WTC11 (cell line): ENCODE results near the gene SENP7. TPM values are rescaled to one million over a fixed set of nuclear protein-coding genes. Genes with fewer than 3 reads are reported as not detected.

Experiments used
- ATAC-seq: fragments of 200-7000 bp; cut with Tn5 transposase; 2 replicates; pipeline ENCODE4 v1.10.0; 2021; ENCODE audit warnings: mild to moderate bottlenecking, moderate library complexity
- CTCF ChIA-PET: fragments of 300-600 bp; sonication (Branson Sonifier 250); formaldehyde crosslinking; loops from one replicate; lab custom pipeline; 2021; ENCODE audit warnings: antibody characterized with exemption; lab: Charles Lee
- POLR2A ChIA-PET: fragments of 350-600 bp; sonication (Branson Sonifier 250); formaldehyde crosslinking; loops from one replicate; lab custom pipeline; 2021; ENCODE audit warnings: antibody characterized with exemption; lab: Charles Lee
- DNase-seq: peaks from one replicate; pipeline ENCODE4 v3.0.0; 2021; ENCODE audit warnings: low spot score
- H3K27ac Mint-ChIP-seq: 2 replicates; pipeline ENCODE4 v1.8.0; 2021; ENCODE audit warnings: mixed read lengths
- H3K27me3 Mint-ChIP-seq: 2 replicates; pipeline ENCODE4 v1.8.0; 2021; ENCODE audit warnings: low read depth, mild to moderate bottlenecking, moderate library complexity, mixed read lengths
- H3K36me3 Mint-ChIP-seq: 2 replicates; pipeline ENCODE4 v1.8.0; 2021; ENCODE audit warnings: mixed read lengths
- H3K4me1 Mint-ChIP-seq: 2 replicates; pipeline ENCODE4 v1.8.0; 2022; ENCODE audit warnings: mixed read lengths
- H3K4me3 Mint-ChIP-seq: 2 replicates; pipeline ENCODE4 v1.8.0; 2021; ENCODE audit warnings: mild to moderate bottlenecking, moderate library complexity, mixed read lengths
- H3K9me3 Mint-ChIP-seq: 2 replicates; pipeline ENCODE4 v1.8.0; 2021; ENCODE audit warnings: mixed read lengths
- CDX4 ChIP-seq: fragments of 250-450 bp; sonication (Bioruptor Pico); IDR thresholded peaks from 2 replicates; pipeline ENCODE4 v1.9.0; 2021; ENCODE audit warnings: moderate library complexity, mild to moderate bottlenecking, inconsistent platforms, borderline replicate concordance
- CREM ChIP-seq: sonication (generic); formaldehyde crosslinking; IDR thresholded peaks from 2 replicates; pipeline ENCODE4 v1.8.1; 2022; ENCODE audit warnings: mild to moderate bottlenecking, missing genetic modification reagents, moderate library complexity
- GRHL2 ChIP-seq: fragments of 250-450 bp; sonication (Bioruptor Pico); IDR thresholded peaks from 2 replicates; pipeline ENCODE4 v1.8.0; 2022; ENCODE audit warnings: mild to moderate bottlenecking, moderate library complexity; ENCODE audit not compliant: insufficient replicate concordance, severe bottlenecking
- KAT7 ChIP-seq: sonication (generic); formaldehyde crosslinking; IDR thresholded peaks from 2 replicates; pipeline ENCODE4 v1.8.1; 2023; ENCODE audit warnings: missing genetic modification reagents, mild to moderate bottlenecking, borderline replicate concordance
- NFATC4 ChIP-seq: fragments of 250-450 bp; sonication (Bioruptor Pico); IDR thresholded peaks from 2 replicates; pipeline ENCODE4 v1.9.0; 2021; ENCODE audit warnings: mild to moderate bottlenecking
- OVOL2 ChIP-seq: fragments of 250-450 bp; sonication (Bioruptor Pico); IDR thresholded peaks from 2 replicates; pipeline ENCODE4 v1.9.0; 2021; ENCODE audit warnings: mild to moderate bottlenecking, borderline replicate concordance
- PRRX2 ChIP-seq: fragments of 250-450 bp; sonication (Bioruptor Pico); IDR thresholded peaks from 2 replicates; pipeline ENCODE4 v1.8.0; 2021; ENCODE audit warnings: mild to moderate bottlenecking
- SMAD3 ChIP-seq: sonication (generic); formaldehyde crosslinking; IDR thresholded peaks from 2 replicates; pipeline ENCODE4 v1.8.0; 2022; ENCODE audit warnings: missing genetic modification reagents, mild to moderate bottlenecking, borderline replicate concordance
- SMAD4 ChIP-seq: sonication (generic); formaldehyde crosslinking; IDR thresholded peaks from 2 replicates; pipeline ENCODE4 v1.8.0; 2022; ENCODE audit warnings: mild to moderate bottlenecking, missing genetic modification reagents
- SOX15 ChIP-seq: fragments of 250-450 bp; sonication (Bioruptor Pico); IDR thresholded peaks from 2 replicates; pipeline ENCODE4 v1.9.0; 2021; ENCODE audit warnings: mild to moderate bottlenecking
- TEAD4 ChIP-seq: sonication (generic); formaldehyde crosslinking; IDR thresholded peaks from 2 replicates; pipeline ENCODE4 v1.8.0; 2022; ENCODE audit warnings: mild to moderate bottlenecking, missing genetic modification reagents
- ZNF121 ChIP-seq: sonication (generic); formaldehyde crosslinking; IDR thresholded peaks from 2 replicates; pipeline ENCODE4 v1.8.0; 2023; ENCODE audit warnings: missing genetic modification reagents
- ZNF232 ChIP-seq: sonication (generic); formaldehyde crosslinking; IDR thresholded peaks from 2 replicates; pipeline ENCODE4 v1.8.0; 2022; ENCODE audit warnings: mild to moderate bottlenecking, missing genetic modification reagents
- ZNF317 ChIP-seq: sonication (generic); formaldehyde crosslinking; IDR thresholded peaks from 2 replicates; pipeline ENCODE4 v1.8.1; 2023; ENCODE audit warnings: low read depth, mild to moderate bottlenecking, moderate library complexity, missing genetic modification reagents, borderline replicate concordance
- total RNA-seq: library from RNA; stranded (reverse); gene quantifications from 3 replicates; pipeline ENCODE4 v1.2.3, GENCODE V29; 2021
- TF ChIP-seq, protein P1 (sequence below): fragments of 250-450 bp; sonication (Bioruptor Pico); IDR thresholded peaks from 2 replicates; pipeline ENCODE4 v1.8.0; 2021; ENCODE audit warnings: mild to moderate bottlenecking
- TF ChIP-seq, protein P2 (sequence below): fragments of 250-450 bp; sonication (Bioruptor Pico); IDR thresholded peaks from 2 replicates; pipeline ENCODE4 v1.9.0; 2021; ENCODE audit warnings: mild to moderate bottlenecking
- TF ChIP-seq, protein P3 (sequence below): sonication (generic); formaldehyde crosslinking; IDR thresholded peaks from 2 replicates; pipeline ENCODE4 v1.8.1; 2023; ENCODE audit warnings: mild to moderate bottlenecking, missing genetic modification reagents
- TF ChIP-seq, protein P4 (sequence below): sonication (generic); formaldehyde crosslinking; IDR thresholded peaks from 2 replicates; pipeline ENCODE4 v1.8.0; 2023; ENCODE audit warnings: missing genetic modification reagents
- TF ChIP-seq, protein P5 (sequence below): sonication (generic); formaldehyde crosslinking; IDR thresholded peaks from 2 replicates; pipeline ENCODE4 v1.8.1; 2022; ENCODE audit warnings: mild to moderate bottlenecking, moderate library complexity, missing genetic modification reagents

Gene SENP7
- total RNA-seq, 1 experiment from 2014 or later, result 10.5 TPM

DNA sequence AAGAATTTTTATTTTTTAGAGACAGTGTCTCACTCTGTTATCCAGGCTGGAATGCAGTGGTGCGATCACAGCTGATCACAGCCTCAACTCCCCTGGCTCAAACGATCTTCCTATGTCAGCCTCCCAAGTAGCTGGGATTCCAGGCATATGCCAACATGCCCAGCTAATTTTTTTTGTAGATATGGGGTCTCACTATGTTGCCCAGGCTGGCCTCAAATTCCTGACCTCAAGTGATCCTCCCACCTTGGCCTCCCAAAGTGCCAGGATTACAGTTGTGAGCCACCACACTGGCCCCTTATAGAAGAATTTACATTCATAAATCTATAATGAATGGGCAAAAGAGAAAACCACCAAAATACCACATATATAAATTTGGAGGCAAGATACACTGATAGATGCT, 15.2 kb downstream of the SENP7 start:
- POLR2A ChIA-PET, result no interaction called here
- TF ChIP-seq TEAD4 (CRISPR knock-in tag) (no peak), CDX4 (CRISPR knock-in tag) (no peak), NFATC4 (CRISPR knock-in tag) (no peak), ZNF121 (CRISPR knock-in tag) (peak; percentile 66), KAT7 (CRISPR knock-in tag) (no peak), PRRX2 (CRISPR knock-in tag) (no peak), GRHL2 (CRISPR knock-in tag) (no peak)
- ATAC-seq, result no peak
- Mint-ChIP-seq H3K27me3 (no peaks in the 10 kb centered on the region), H3K4me3 (no peak overlapping the region), H3K9me3 (peaks cover 3% of the 10 kb centered on the region), H3K36me3 (peaks cover 4% of the 10 kb centered on the region), H3K27ac (no peak overlapping the region), H3K4me1 (peaks cover 10% of the 10 kb centered on the region)
- no peak for DNase-seq
- CTCF ChIA-PET, result no interaction called here

- Mint-ChIP-seq H3K36me3 (peaks cover 5% of the 10 kb centered on the region), H3K4me3 (no peak overlapping the region), H3K27me3 (no peaks in the 10 kb centered on the region), H3K27ac (no peak overlapping the region)
- ChIA-PET CTCF (interaction anchor here (0.6 to 1.6 kb wide), 16 partner anchors 9 to 229 kb away, joined by 3 to 8 read pairs (median 4); partner anchors contain the start of genes CEP97 and PCNP), POLR2A (interaction anchor here (0.9 kb wide), 1 partner anchor 17 kb away, joined by 3 read pairs; no protein-coding TSS in a partner anchor)
- DNase-seq, result no peak
- ATAC-seq, result peak; percentile 81
- TF ChIP-seq PRRX2 (CRISPR knock-in tag), result no peak
- TF ChIP-seq ZNF317 (CRISPR knock-in tag), result no peak
- TF ChIP-seq, protein P1, sequence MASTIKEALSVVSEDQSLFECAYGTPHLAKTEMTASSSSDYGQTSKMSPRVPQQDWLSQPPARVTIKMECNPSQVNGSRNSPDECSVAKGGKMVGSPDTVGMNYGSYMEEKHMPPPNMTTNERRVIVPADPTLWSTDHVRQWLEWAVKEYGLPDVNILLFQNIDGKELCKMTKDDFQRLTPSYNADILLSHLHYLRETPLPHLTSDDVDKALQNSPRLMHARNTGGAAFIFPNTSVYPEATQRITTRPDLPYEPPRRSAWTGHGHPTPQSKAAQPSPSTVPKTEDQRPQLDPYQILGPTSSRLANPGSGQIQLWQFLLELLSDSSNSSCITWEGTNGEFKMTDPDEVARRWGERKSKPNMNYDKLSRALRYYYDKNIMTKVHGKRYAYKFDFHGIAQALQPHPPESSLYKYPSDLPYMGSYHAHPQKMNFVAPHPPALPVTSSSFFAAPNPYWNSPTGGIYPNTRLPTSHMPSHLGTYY (CRISPR knock-in tag), result no peak
- TF ChIP-seq, protein P2, sequence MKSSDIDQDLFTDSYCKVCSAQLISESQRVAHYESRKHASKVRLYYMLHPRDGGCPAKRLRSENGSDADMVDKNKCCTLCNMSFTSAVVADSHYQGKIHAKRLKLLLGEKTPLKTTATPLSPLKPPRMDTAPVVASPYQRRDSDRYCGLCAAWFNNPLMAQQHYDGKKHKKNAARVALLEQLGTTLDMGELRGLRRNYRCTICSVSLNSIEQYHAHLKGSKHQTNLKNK (CRISPR knock-in tag), result no peak
- TF ChIP-seq SMAD3 (CRISPR knock-in tag), result no peak
- TF ChIP-seq, protein P3, sequence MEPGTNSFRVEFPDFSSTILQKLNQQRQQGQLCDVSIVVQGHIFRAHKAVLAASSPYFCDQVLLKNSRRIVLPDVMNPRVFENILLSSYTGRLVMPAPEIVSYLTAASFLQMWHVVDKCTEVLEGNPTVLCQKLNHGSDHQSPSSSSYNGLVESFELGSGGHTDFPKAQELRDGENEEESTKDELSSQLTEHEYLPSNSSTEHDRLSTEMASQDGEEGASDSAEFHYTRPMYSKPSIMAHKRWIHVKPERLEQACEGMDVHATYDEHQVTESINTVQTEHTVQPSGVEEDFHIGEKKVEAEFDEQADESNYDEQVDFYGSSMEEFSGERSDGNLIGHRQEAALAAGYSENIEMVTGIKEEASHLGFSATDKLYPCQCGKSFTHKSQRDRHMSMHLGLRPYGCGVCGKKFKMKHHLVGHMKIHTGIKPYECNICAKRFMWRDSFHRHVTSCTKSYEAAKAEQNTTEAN (CRISPR knock-in tag), result no peak
- no peak for TF ChIP-seq CREM (CRISPR knock-in tag)
- TF ChIP-seq, protein P4, sequence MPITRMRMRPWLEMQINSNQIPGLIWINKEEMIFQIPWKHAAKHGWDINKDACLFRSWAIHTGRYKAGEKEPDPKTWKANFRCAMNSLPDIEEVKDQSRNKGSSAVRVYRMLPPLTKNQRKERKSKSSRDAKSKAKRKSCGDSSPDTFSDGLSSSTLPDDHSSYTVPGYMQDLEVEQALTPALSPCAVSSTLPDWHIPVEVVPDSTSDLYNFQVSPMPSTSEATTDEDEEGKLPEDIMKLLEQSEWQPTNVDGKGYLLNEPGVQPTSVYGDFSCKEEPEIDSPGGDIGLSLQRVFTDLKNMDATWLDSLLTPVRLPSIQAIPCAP, result no peak
- TF ChIP-seq ZNF232 (CRISPR knock-in tag), result no peak
- TF ChIP-seq SMAD4 (CRISPR knock-in tag), result no peak
- TF ChIP-seq OVOL2, result no peak
- TF ChIP-seq, protein P5, sequence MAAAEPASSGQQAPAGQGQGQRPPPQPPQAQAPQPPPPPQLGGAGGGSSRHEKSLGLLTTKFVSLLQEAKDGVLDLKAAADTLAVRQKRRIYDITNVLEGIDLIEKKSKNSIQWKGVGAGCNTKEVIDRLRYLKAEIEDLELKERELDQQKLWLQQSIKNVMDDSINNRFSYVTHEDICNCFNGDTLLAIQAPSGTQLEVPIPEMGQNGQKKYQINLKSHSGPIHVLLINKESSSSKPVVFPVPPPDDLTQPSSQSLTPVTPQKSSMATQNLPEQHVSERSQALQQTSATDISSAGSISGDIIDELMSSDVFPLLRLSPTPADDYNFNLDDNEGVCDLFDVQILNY (CRISPR knock-in tag), result no peak
- TF ChIP-seq SOX15 (CRISPR knock-in tag), result no peak
- TF ChIP-seq, all 79 proteins: peak for 0
- Mint-ChIP-seq H3K9me3 (peaks cover 5% of the 10 kb centered on the region), H3K4me1 (peaks cover 10% of the 10 kb centered on the region)
Observed at GRCh38 chr3:101495552-101495951, 17.5 kb downstream of the SENP7 start.
